ENCODE measurements around the gene BRMS1. TPM values are rescaled to one million over a fixed set of nuclear protein-coding genes. Genes with fewer than 3 reads are reported as not detected.

Gene BRMS1
- total and polyA plus RNA-seq, 7 donors: 12.6 to 152 (median 33.8) TPM

DNA sequence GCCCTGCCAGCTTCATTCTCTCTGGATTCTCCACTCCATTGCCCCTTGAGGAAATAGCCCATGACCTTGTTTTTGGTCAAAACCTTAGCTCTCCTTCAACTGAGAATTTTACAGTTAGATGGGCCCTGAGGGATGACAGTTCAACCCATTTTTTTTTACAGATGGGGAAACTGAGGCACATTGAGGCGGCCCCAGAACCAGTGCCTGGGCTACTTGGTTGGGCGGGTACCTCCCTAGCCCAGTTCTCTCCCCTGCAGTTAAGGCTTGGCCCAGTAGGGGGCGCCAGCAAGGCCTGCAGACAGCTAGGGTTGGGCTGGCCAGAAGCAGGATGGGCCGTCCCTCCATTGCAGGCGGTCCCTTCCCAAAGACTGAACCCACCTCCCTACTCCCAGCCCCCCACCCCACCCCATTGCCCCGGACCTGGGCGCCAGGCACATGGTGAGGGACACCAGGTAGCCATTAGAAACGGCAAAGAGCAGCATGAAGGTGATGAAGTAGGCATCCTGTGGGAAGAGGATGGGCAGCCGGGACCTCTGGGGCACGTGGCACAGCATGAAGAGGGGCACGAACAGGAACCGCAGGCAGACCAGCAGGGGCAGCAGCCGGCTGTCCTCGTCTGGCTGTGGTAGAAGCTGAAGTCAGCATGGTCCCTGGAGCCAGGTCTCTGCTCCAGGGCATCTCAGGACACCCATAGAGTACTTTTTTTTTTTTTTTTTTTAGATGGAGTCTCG is 19.1 kb upstream of the BRMS1 start:
- Histone ChIP-seq H3K4me1 (peaks cover 27% of the 10 kb centered on the region), H3K27ac (peak overlapping the region; percentile 23), H3K4me3 (no peak overlapping the region), H3K9me3 (no peaks in the 10 kb centered on the region), H3K36me3 (ENCODE audit: insufficient read depth in 1 of 2, low read depth in 1 of 2) (peaks cover 0 to 73% of the 10 kb centered on the region in 2 donors), H3K27me3 (ENCODE audit: insufficient read depth in 3 of 3, low read length in 2 of 3) (no peaks in the 10 kb centered on the region)
- 47 to 55% (median 50%) methylated on average over 14 to 15 of the region's 15 CpGs for WGBS, 3 donors
- ATAC-seq: peak; percentile 61 to 68 (median 64)
- TF ChIP-seq, protein P1, sequence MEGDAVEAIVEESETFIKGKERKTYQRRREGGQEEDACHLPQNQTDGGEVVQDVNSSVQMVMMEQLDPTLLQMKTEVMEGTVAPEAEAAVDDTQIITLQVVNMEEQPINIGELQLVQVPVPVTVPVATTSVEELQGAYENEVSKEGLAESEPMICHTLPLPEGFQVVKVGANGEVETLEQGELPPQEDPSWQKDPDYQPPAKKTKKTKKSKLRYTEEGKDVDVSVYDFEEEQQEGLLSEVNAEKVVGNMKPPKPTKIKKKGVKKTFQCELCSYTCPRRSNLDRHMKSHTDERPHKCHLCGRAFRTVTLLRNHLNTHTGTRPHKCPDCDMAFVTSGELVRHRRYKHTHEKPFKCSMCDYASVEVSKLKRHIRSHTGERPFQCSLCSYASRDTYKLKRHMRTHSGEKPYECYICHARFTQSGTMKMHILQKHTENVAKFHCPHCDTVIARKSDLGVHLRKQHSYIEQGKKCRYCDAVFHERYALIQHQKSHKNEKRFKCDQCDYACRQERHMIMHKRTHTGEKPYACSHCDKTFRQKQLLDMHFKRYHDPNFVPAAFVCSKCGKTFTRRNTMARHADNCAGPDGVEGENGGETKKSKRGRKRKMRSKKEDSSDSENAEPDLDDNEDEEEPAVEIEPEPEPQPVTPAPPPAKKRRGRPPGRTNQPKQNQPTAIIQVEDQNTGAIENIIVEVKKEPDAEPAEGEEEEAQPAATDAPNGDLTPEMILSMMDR (IDR thresholded peaks at IDR 0.05): peak; percentile 68
- intact Hi-C loops (cut with DNase I): no loop called here
- DNase-seq: peak; percentile 72 to 87

DNA sequence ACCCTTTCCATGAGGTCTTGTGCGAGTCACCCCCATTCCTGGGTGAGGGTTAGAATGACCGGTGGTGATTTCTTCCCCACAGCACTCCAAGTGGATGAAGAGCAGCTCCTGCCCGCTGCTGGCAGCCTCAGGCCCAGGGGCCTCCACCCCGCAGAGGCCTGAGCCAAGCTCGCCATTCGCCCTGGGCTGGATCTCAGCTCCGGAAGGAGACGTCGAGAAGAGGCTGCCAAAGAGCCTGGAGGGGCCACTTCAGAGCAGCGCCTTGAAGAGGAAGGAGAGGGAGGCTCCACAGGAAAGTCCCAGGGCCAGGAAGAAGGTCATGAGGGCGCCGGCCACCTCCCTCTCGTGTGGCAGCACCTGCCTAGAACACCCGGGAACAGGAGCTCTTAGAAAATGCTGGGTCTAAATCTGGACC is 18.3 kb upstream of the BRMS1 start:
- Histone ChIP-seq H3K36me3 (ENCODE audit: insufficient read depth in 1 of 2, low read depth in 1 of 2) (peaks cover 0 to 69% of the 10 kb centered on the region in 2 donors), H3K4me1 (peaks cover 20% of the 10 kb centered on the region), H3K4me3 (no peak overlapping the region), H3K27ac (peak overlapping the region; percentile 23), H3K27me3 (ENCODE audit: insufficient read depth in 3 of 3, low read length in 2 of 3) (no peaks in the 10 kb centered on the region), H3K9me3 (no peaks in the 10 kb centered on the region)
- 44 to 57% (median 46%) methylated on average over 14 of the region's 14 CpGs for WGBS, 3 donors
- TF ChIP-seq, protein P1 (IDR thresholded peaks at IDR 0.05): no peak
- intact Hi-C loops (cut with DNase I): no loop called here
- peak in 1 of 4 donors; percentile 1 for ATAC-seq
- peak in 1 of 2 donors; percentile 48 for DNase-seq

DNA sequence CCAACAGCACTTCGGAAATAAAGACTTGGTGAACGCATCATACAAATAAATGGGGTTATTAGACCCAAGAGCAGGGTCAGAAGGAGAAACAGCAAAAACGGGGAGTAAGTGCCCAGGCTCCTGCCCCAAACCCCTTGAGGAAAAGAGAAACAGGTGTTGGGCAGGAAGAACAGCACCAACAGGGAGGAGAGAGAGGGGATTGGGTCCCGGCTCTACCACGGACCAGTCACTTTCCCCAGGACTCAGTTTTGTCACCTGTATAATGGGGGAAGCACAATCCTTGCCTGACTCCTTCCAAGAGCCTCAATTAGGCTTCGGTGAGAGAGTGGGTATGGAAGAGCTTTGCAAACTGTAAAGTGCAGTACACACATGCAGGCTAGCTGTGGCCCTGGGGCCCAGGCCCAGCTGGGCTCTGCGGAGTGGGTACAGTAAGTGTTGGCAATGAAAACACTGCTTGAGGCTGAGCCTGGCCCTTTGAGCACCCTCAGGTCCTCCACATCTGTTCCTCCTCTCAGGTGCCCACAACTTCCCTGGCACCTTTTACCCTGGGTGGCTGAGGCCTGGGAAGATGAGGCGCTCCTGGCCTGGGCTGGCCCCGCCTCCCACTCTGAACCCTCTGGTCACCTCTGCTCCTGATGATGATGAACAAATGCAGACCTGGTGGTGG is 17.7 kb upstream of the BRMS1 start:
- TF ChIP-seq, protein P1 (IDR thresholded peaks at IDR 0.05): no peak
- H3K9me3 ChIP-seq: no peaks in the 10 kb centered on the region
- peaks cover 14% of the 10 kb centered on the region for H3K4me1 ChIP-seq
- no peaks in the 10 kb centered on the region for H3K27me3 ChIP-seq (ENCODE audit: insufficient read depth in 3 of 3, low read length in 2 of 3)
- peak overlapping the region; percentile 16 for H3K27ac ChIP-seq
- WGBS, 3 donors: 72 to 85% (median 76%) methylated on average over 9 of the region's 9 CpGs
- DNase-seq (peak in 1 of 2 donors; percentile 30), ATAC-seq (no peak)
- no peak overlapping the region for H3K4me3 ChIP-seq
- intact Hi-C loops (cut with DNase I): no loop called here
- peaks cover 0 to 63% of the 10 kb centered on the region in 2 donors for H3K36me3 ChIP-seq (ENCODE audit: insufficient read depth in 1 of 2, low read depth in 1 of 2)

DNA sequence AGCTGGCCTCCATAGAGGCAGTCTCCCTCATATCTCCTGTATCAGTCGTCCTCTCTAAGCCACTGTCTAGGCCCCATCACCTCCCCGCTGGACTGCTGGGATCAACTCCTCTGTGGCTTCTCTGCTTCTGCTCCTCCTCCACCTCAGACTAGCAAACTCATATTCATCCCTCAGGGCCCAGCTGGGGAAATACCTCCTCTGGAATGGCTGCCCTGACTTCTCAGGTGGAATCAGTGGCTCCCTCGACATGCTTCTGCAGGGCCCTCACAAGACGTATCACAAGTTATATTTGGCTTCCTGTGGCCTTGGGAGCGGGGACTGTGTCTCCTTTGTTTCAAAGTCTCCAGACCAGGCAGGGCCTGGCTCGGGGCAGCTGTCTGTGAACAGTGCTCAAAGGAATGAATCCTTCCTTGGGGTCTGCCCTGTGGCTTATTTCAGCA is 16.6 kb upstream of the BRMS1 start:
- peak in 1 of 2 donors; percentile 39 for DNase-seq
- WGBS, 3 donors: 49 to 66% (median 55%) methylated on average over 6 of the region's 6 CpGs
- H3K36me3 ChIP-seq (ENCODE audit: insufficient read depth in 1 of 2, low read depth in 1 of 2): peaks cover 0 to 52% of the 10 kb centered on the region in 2 donors

More for the DNA sequence above, 16.6 kb upstream of the BRMS1 start:
- peaks cover 6% of the 10 kb centered on the region for H3K4me1 ChIP-seq
- no peak overlapping the region for H3K4me3 ChIP-seq
- no peaks in the 10 kb centered on the region for H3K9me3 ChIP-seq
- TF ChIP-seq, protein P1 (IDR thresholded peaks at IDR 0.05): no peak
- H3K27ac ChIP-seq: no peak overlapping the region
- peak in 2 of 4 donors; percentile 2 for ATAC-seq
- no peaks in the 10 kb centered on the region for H3K27me3 ChIP-seq (ENCODE audit: insufficient read depth in 3 of 3, low read length in 2 of 3)
- intact Hi-C loops (cut with DNase I): no loop called here
